Breast epithelium (tissue), 4 donors: ENCODE results near the gene SCN2A. TPM values are rescaled to one million over a fixed set of nuclear protein-coding genes. Genes with fewer than 3 reads are reported as not detected.
A peak's percentile ranks its signal among the peaks of the same experiment; 100 is the strongest.

Experiments used
- DNase-seq, 2 donors: peaks; one replicate each; pipeline ENCODE4 v3.0.0-alpha.2; 2019; ENCODE audit warnings: low spot score in 2 of 2
- H3K27ac ChIP-seq, 2 donors: fragments of 200-600 bp; sonication (generic) in 1 of 2; one replicate each; pipeline ENCODE4 v1.5.1; 2016 to 2019; ENCODE audit warnings: mild to moderate bottlenecking in 1 of 2
- H3K27me3 ChIP-seq, 2 donors: fragments of 200-600 bp; sonication (generic) in 1 of 2; one replicate each; pipeline versions ENCODE4 v1.5.1 to v1.6.0; 2017 to 2019; ENCODE audit warnings: control low read depth in 1 of 2, mild to moderate bottlenecking in 1 of 2
- H3K36me3 ChIP-seq: fragments of 200-600 bp; one replicate; pipeline ENCODE4 v1.5.1; 2019
- H3K4me1 ChIP-seq, 2 donors: fragments of 200-600 bp; sonication (generic); one replicate each; pipeline ENCODE4 v1.5.1; 2016 to 2019; ENCODE audit warnings: control low read depth in 1 of 2
- H3K4me3 ChIP-seq, 3 donors: fragments of 200-600 bp; sonication (generic); 1 replicate in 2 of 3; 2 replicates in 1 of 3; pipeline ENCODE4 v1.5.1; 2016 to 2019; ENCODE audit warnings: mild to moderate bottlenecking in 3 of 3, moderate library complexity in 2 of 3
- H3K9me3 ChIP-seq, 2 donors: fragments of 200-600 bp; sonication (generic) in 1 of 2; one replicate each; pipeline ENCODE4 v1.5.1; 2016 to 2019; ENCODE audit warnings: control low read depth in 1 of 2
- CTCF ChIP-seq, 3 donors: fragments of 450-650 bp; IDR thresholded peaks; one replicate each; pipeline ENCODE4 v1.5.1; 2016 to 2017; ENCODE audit warnings: antibody characterized with exemption in 3 of 3, mild to moderate bottlenecking in 3 of 3, moderate library complexity in 3 of 3
- POLR2A ChIP-seq: fragments of 450-650 bp; IDR thresholded peaks from one replicate; pipeline ENCODE4 v1.6.1; 2016; ENCODE audit warnings: antibody characterized with exemption, mild to moderate bottlenecking, moderate library complexity
- POLR2AphosphoS5 ChIP-seq, 3 donors: sonication (generic); formaldehyde crosslinking; IDR thresholded peaks; one replicate each; pipeline ENCODE4 v1.6.1; 2017; ENCODE audit warnings: antibody characterized with exemption in 3 of 3
- intact Hi-C: fragments of 100-400 bp; cut with DNase I; formaldehyde crosslinking; loops from one replicate; pipeline ENCODE4 v1.15.1; 2023; ENCODE audit warnings: low total_unique reads
- total RNA-seq, 3 donors: library from RNA; depleted of rRNA; stranded (reverse); fragments of >200 nt; gene quantifications; one replicate each; pipeline ENCODE4 v1.1.0, GENCODE V29; 2016

Gene SCN2A
- total RNA-seq, 3 donors from 2014 or later, result 0.16 to 2.2 (median 2.0) TPM

DNA sequence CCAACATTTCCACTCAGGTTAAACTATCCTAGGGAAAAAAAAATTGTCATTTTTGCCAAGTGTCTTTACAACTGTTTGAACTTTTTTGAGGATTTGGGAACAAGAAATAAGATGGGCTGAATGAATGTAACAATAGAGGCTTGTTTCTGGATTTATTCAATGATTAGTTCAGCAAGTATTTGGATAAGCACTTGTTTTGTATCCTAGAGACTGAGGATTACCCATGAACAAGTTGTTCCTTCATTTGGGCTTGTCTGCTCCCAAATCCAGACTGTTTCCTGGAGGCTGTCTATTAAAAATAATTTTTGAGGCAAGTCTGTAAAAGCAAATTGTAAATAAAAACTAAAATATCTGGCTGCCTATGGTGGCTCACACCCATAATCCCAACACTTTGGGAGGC, 168.3 kb downstream of the SCN2A start:
- H3K4me1 ChIP-seq, result no peaks in the 10 kb centered on the region
- no peak for TF ChIP-seq CTCF (IDR thresholded peaks at IDR 0.05)
- no peak for TF ChIP-seq POLR2AphosphoS5 (IDR thresholded peaks at IDR 0.05)
- no peak for TF ChIP-seq POLR2A
- intact Hi-C loops, result no loop called here

DNA sequence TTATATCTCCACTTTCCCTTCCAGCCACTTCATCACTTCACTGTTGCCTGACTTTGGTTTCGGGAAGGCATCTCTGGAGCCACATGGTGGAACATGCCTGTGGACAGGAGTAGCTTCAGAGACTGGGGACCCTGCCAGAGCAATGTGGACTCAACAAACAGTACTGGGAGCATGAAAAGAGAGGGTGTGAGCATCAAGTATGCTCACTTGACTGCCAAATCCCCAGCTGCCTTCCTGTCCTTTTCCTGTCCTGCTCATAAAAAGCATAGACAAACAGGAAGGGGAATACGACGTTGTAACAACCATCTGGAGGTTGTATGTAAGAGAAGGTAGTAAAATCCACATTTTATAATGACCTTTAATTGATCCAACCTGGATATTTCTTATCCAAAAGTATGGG, 169.0 kb downstream of the SCN2A start:
- no peak for DNase-seq
- Histone ChIP-seq H3K36me3 (no peaks in the 10 kb centered on the region), H3K4me1 (no peaks in the 10 kb centered on the region), H3K27me3 (no peaks in the 10 kb centered on the region), H3K27ac (peak overlapping the region; percentile 2 to 27), H3K9me3 (no peaks in the 10 kb centered on the region), H3K4me3 (no peak overlapping the region)
- intact Hi-C loops, result no loop called here
- no peak for TF ChIP-seq CTCF (IDR thresholded peaks at IDR 0.05)
- TF ChIP-seq POLR2A, result no peak
- no peak for TF ChIP-seq POLR2AphosphoS5 (IDR thresholded peaks at IDR 0.05)

More for the DNA sequence above, 168.3 kb downstream of the SCN2A start:
- DNase-seq, result no peak
- Histone ChIP-seq H3K27ac (peak overlapping the region; percentile 2 to 27), H3K36me3 (no peaks in the 10 kb centered on the region), H3K27me3 (no peaks in the 10 kb centered on the region), H3K4me3 (no peak overlapping the region), H3K9me3 (no peaks in the 10 kb centered on the region)

DNA sequence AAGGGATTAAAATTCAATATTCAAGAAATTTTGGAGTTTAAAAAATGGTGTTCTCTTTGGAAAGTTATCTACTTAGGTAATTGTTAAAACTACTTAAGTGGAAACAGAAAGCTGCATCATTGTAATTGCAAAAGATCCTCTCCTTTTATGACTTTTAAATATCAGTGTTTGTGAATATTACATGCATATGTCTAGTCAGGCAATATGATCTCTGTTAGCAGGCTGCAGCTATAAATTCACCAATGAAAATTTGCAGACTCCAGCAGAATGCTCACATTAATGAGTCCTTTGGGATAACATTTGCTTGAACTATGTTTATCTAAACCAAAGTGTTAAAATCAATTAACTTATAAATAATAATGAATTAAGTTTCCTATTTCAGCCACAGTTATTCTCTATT, 171.1 kb downstream of the SCN2A start:
- Histone ChIP-seq H3K27me3 (no peaks in the 10 kb centered on the region), H3K9me3 (no peaks in the 10 kb centered on the region), H3K4me1 (no peaks in the 10 kb centered on the region), H3K4me3 (no peak overlapping the region), H3K27ac (no peak overlapping the region), H3K36me3 (no peaks in the 10 kb centered on the region)
- TF ChIP-seq POLR2AphosphoS5 (IDR thresholded peaks at IDR 0.05) (no peak), CTCF (IDR thresholded peaks at IDR 0.05) (no peak), POLR2A (no peak)
- no peak for DNase-seq
- intact Hi-C loops, result no loop called here

DNA sequence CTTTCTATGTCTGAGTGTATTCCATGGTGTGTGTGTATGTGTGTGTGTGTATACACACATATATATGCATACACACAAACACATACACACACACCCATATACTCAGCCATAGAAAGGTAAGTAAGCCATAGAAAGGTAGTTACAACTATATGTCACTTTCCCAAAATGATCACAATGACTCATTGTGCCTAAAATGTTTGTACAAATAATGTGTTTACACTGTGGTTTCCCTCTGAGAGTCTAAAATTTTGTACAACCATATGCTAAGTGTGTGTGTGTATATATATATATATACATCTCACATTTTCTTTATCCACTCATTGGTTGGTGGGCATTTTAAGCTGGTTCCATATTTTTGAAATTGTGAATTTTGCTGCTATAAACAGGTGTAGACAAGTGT, 175.0 kb downstream of the SCN2A start:
- peaks cover 0 to 4% of the 10 kb centered on the region in 2 donors for H3K9me3 ChIP-seq
- no peak for TF ChIP-seq POLR2A
- TF ChIP-seq POLR2AphosphoS5 (IDR thresholded peaks at IDR 0.05), result no peak
- no peak for TF ChIP-seq CTCF (IDR thresholded peaks at IDR 0.05)
- H3K27me3 ChIP-seq, result no peaks in the 10 kb centered on the region
- H3K36me3 ChIP-seq, result no peaks in the 10 kb centered on the region
- intact Hi-C loops, result no loop called here
- H3K4me3 ChIP-seq, result no peak overlapping the region
- DNase-seq, result no peak
- no peak overlapping the region for H3K27ac ChIP-seq
- no peaks in the 10 kb centered on the region for H3K4me1 ChIP-seq

DNA sequence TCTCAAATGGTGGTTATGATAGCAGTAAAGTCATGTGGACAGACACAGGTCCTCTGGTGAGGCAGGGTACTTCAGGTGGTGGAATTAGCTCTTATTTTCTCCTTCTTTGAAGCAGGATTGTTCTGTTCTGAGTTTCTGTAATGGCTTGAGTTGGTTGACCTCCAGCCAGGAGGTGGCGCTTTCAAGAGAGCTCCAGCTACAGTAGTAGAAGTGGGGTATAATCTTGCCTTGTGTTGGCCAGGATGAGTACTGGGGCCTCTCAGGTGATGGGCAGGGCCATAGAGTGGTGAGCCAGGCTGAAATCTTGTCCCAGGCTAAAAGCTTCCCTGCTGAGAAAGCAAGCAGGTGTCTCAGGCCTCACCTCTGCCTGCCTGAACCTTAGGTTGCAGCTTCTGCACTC, 177.8 kb downstream of the SCN2A start:
- TF ChIP-seq POLR2A (no peak), POLR2AphosphoS5 (IDR thresholded peaks at IDR 0.05) (no peak), CTCF (IDR thresholded peaks at IDR 0.05) (no peak)
- intact Hi-C loops, result no loop called here
- H3K36me3 ChIP-seq, result no peaks in the 10 kb centered on the region
- H3K27ac ChIP-seq, result no peak overlapping the region
- DNase-seq, result no peak
- H3K4me3 ChIP-seq, result no peak overlapping the region
- H3K27me3 ChIP-seq, result no peaks in the 10 kb centered on the region
- H3K9me3 ChIP-seq, result peaks cover 0 to 4% of the 10 kb centered on the region in 2 donors
- H3K4me1 ChIP-seq, result no peaks in the 10 kb centered on the region
